HCT116 (cell line): ENCODE results near the gene CDH4. TPM values are rescaled to one million over a fixed set of nuclear protein-coding genes. Genes with fewer than 3 reads are reported as not detected.

Experiments
- ATAC-seq: fragments of 200-7000 bp; cut with Tn5 transposase; 2 replicates; pipeline ENCODE4 v1.9.1; 2020; ENCODE audit warnings: mild to moderate bottlenecking, moderate library complexity
- BruUV-seq: library from RNA; stranded (reverse); fragments of 400-500 nt; replicated peaks from 2 replicates; lab custom pipeline; 2021; lab: Mats Ljungman, UMichigan
- CTCF ChIA-PET: fragments of 300-600 bp; sonication (Branson Sonifier 250); formaldehyde crosslinking; loops from one replicate; lab custom pipeline; 2021; ENCODE audit warnings: antibody characterized with exemption; lab: Charles Lee
- POLR2A ChIA-PET: fragments of 300-600, 350-600 bp; sonication (Branson Sonifier 250); formaldehyde crosslinking; loops from one replicate; lab custom pipeline; 2021; ENCODE audit warnings: antibody characterized with exemption; lab: Charles Lee
- RAD21 ChIA-PET, 2 experiments: fragments of 300-600 bp; sonication (Branson Sonifier 250); formaldehyde crosslinking; loops; one replicate each; lab custom pipeline; 2023; ENCODE audit warnings: low total read pairs in 2 of 2; ENCODE audit not compliant: uncharacterized antibody in 2 of 2, unreplicated experiment in 2 of 2, low non-redundant PET in 1 of 2; lab: Charles Lee
- DNase-seq: peaks from one replicate; pipeline ENCODE4 v3.0.0-alpha.2; 2010; ENCODE audit warnings: low read depth, low spot score
- H2AFZ ChIP-seq: fragments of 200-600 bp; shearing (Covaris generic), sonication (generic); 2 replicates; pipeline ENCODE4 v1.6.1; 2017; ENCODE audit warnings: low read depth, mixed run types, mixed read lengths, antibody characterized with exemption, low read length; ENCODE audit not compliant: poor library complexity, severe bottlenecking
- H3K27ac ChIP-seq: 2 replicates; pipeline ENCODE4 v1.5.1; 2012; ENCODE audit warnings: low read depth, low read length
- H3K27me3 ChIP-seq: fragments of 200-600 bp; sonication (generic); 2 replicates; pipeline ENCODE4 v1.6.1; 2016; ENCODE audit warnings: mixed run types, low read length, mixed read lengths; ENCODE audit not compliant: insufficient read depth
- H3K36me3 ChIP-seq, 2 experiments: fragments of 200-500 bp in 1 of 2; fragments of 200-600 bp in 1 of 2; sonication (Bioruptor generic) in 1 of 2; sonication (generic) in 1 of 2; 2 replicates each; pipeline versions ENCODE4 v1.5.1 to v1.6.1; 2014 to 2016; ENCODE audit warnings: low read length in 2 of 2, inconsistent platforms in 1 of 2, mixed read lengths in 1 of 2, mixed run types in 1 of 2; ENCODE audit not compliant: insufficient read depth in 2 of 2, control insufficient read depth in 1 of 2
- H3K4me1 ChIP-seq, 2 experiments: fragments of 200-600 bp in 1 of 2; sonication (generic) in 1 of 2; 2 replicates each; pipeline versions ENCODE4 v1.5.1 to v1.6.1; 2012 to 2017; ENCODE audit warnings: low read length in 2 of 2, inconsistent platforms in 1 of 2, mild to moderate bottlenecking in 1 of 2, mixed read lengths in 1 of 2, mixed run types in 1 of 2, moderate library complexity in 1 of 2; ENCODE audit not compliant: insufficient read depth in 2 of 2, control insufficient read depth in 1 of 2
- H3K4me2 ChIP-seq: fragments of 200-600 bp; sonication (generic); 2 replicates; pipeline ENCODE4 v1.6.1; 2017; ENCODE audit warnings: mixed run types, low read length, mixed read lengths
- H3K4me3 ChIP-seq, 2 experiments: fragments of 200-600 bp in 1 of 2; sonication (generic) in 1 of 2; replicated peaks in 1 of 2; 2 replicates each; pipeline ENCODE4 v1.5.1; 2011 to 2016; ENCODE audit warnings: low read length in 2 of 2, control low read depth in 1 of 2, low read depth in 1 of 2, mild to moderate bottlenecking in 1 of 2, mixed read lengths in 1 of 2, mixed run types in 1 of 2
- H3K79me2 ChIP-seq: fragments of 200-600 bp; sonication (generic); 2 replicates; pipeline ENCODE4 v1.6.1; 2017; ENCODE audit warnings: mild to moderate bottlenecking, mixed run types, low read length, moderate library complexity, mixed read lengths; ENCODE audit not compliant: insufficient read depth
- H3K9ac ChIP-seq: fragments of 200-600 bp; sonication (generic); 2 replicates; pipeline ENCODE4 v1.6.1; 2016; ENCODE audit warnings: low read length, mixed read lengths
- H3K9me2 ChIP-seq: fragments of 200-600 bp; sonication (generic), shearing (Covaris generic); 2 replicates; pipeline ENCODE4 v1.6.1; 2017; ENCODE audit warnings: mixed run types, mild to moderate bottlenecking, moderate library complexity; ENCODE audit not compliant: insufficient read depth
- H3K9me3 ChIP-seq, 2 experiments: fragments of 200-500 bp in 1 of 2; fragments of 200-600 bp in 1 of 2; sonication (Bioruptor generic) in 1 of 2; sonication (generic) in 1 of 2; 2 replicates each; pipeline ENCODE4 v1.6.1; 2014 to 2017; ENCODE audit warnings: low read length in 2 of 2, mixed read lengths in 2 of 2, inconsistent platforms in 1 of 2, low read depth in 1 of 2, mild to moderate bottlenecking in 1 of 2, mixed run types in 1 of 2, moderate library complexity in 1 of 2; ENCODE audit not compliant: control insufficient read depth in 1 of 2, insufficient read depth in 1 of 2
- H4K20me1 ChIP-seq: fragments of 200-600 bp; sonication (generic), shearing (Covaris generic); 2 replicates; pipeline ENCODE4 v1.6.1; 2017; ENCODE audit warnings: mixed run types, mild to moderate bottlenecking, moderate library complexity; ENCODE audit not compliant: insufficient read depth
- CBX3 ChIP-seq: IDR thresholded peaks from 2 replicates; pipeline ENCODE4 v1.6.1; 2012; ENCODE audit warnings: low read depth
- CEBPB ChIP-seq: IDR thresholded peaks from 2 replicates; pipeline ENCODE4 v1.6.1; 2012; ENCODE audit warnings: low read depth
- EGR1 ChIP-seq: IDR thresholded peaks from 2 replicates; pipeline ENCODE4 v1.6.1; 2012; ENCODE audit warnings: low read depth
- ELF1 ChIP-seq: IDR thresholded peaks from 2 replicates; pipeline ENCODE4 v1.6.1; 2012; ENCODE audit warnings: low read depth, borderline replicate concordance
- EZH2phosphoT487 ChIP-seq: fragments of 200-600 bp; IDR thresholded peaks from 2 replicates; pipeline ENCODE4 v1.6.1; 2018; ENCODE audit warnings: antibody characterized with exemption, borderline replicate concordance
- FOSL1 ChIP-seq: IDR thresholded peaks from 2 replicates; pipeline ENCODE4 v1.6.1; 2012; ENCODE audit warnings: low read depth
- JUND ChIP-seq: IDR thresholded peaks from 2 replicates; pipeline ENCODE4 v1.6.1; 2012
- POLR2A ChIP-seq: IDR thresholded peaks from 2 replicates; pipeline ENCODE4 v1.7.0; 2011; ENCODE audit warnings: borderline replicate concordance; ENCODE audit not compliant: insufficient read depth, insufficient read length; ENCODE audit errors: extremely low read depth
- RAD21 ChIP-seq: IDR thresholded peaks from 2 replicates; pipeline ENCODE4 v1.6.1; 2012; ENCODE audit warnings: low read depth, mild to moderate bottlenecking
- SP1 ChIP-seq: IDR thresholded peaks from 2 replicates; pipeline ENCODE4 v1.6.1; 2012; ENCODE audit warnings: low read depth
- SRF ChIP-seq: IDR thresholded peaks from 2 replicates; pipeline ENCODE4 v1.6.1; 2012; ENCODE audit warnings: low read depth
- TCF7L2 ChIP-seq: IDR thresholded peaks from 2 replicates; pipeline ENCODE4 v1.7.0; 2011; ENCODE audit warnings: borderline replicate concordance, inconsistent platforms; ENCODE audit not compliant: insufficient read depth, insufficient read length; ENCODE audit errors: extremely low read depth
- YY1 ChIP-seq: IDR thresholded peaks from 2 replicates; pipeline ENCODE4 v1.6.1; 2011; ENCODE audit warnings: low read length, low read depth, moderate library complexity, mild to moderate bottlenecking; ENCODE audit not compliant: insufficient replicate concordance; ENCODE audit errors: extremely low read depth
- ZFX ChIP-seq: fragments of 450-650 bp; IDR thresholded peaks from 2 replicates; pipeline ENCODE4 v1.6.1; 2017
- intact Hi-C: fragments of 100-400 bp; cut with micrococcal nuclease; formaldehyde crosslinking; loops from 2 replicates; pipeline ENCODE4 v1.10.0; 2022
- total RNA-seq: library from RNA; stranded (reverse); gene quantifications from one replicate; pipeline ENCODE4 v1.2.1, GENCODE V29; 2021; ENCODE audit not compliant: unreplicated experiment
- TF ChIP-seq, protein P1 (sequence below): IDR thresholded peaks from 2 replicates; pipeline ENCODE4 v1.6.1; 2011; ENCODE audit warnings: mild to moderate bottlenecking, low read length, moderate library complexity; ENCODE audit not compliant: insufficient replicate concordance; ENCODE audit errors: extremely low read depth
- TF ChIP-seq, protein P2 (sequence below): IDR thresholded peaks from 2 replicates; pipeline ENCODE4 v1.6.1; 2012
- TF ChIP-seq, protein P3 (sequence below): IDR thresholded peaks from 2 replicates; pipeline ENCODE4 v1.6.1; 2012; ENCODE audit warnings: low read depth
- TF ChIP-seq, protein P4 (sequence below): IDR thresholded peaks from 2 replicates; pipeline ENCODE4 v1.6.1; 2012

Gene CDH4
- total RNA-seq, 1 experiment from 2014 or later, result not detected

DNA sequence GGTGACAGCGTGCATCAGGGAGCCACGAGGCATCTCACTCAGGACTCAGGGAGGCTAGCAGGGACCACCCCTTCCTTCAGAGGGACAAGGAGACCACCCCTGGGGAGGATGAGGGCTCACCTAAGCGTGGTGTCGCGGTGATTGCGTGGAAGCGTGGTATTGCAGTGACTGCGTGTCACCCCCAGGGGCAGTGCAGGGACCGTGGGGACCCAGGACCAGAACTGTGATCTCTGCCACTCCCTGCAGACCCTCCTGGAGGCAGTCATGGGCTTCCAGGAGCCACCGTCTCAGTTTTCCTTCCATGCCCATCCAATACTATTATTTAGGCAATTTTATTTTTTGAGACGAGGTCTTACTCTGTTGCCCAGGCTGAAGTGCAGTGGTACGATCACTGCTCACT lies 666.5 kb downstream of the CDH4 start (continued):
- TF ChIP-seq, protein P1, sequence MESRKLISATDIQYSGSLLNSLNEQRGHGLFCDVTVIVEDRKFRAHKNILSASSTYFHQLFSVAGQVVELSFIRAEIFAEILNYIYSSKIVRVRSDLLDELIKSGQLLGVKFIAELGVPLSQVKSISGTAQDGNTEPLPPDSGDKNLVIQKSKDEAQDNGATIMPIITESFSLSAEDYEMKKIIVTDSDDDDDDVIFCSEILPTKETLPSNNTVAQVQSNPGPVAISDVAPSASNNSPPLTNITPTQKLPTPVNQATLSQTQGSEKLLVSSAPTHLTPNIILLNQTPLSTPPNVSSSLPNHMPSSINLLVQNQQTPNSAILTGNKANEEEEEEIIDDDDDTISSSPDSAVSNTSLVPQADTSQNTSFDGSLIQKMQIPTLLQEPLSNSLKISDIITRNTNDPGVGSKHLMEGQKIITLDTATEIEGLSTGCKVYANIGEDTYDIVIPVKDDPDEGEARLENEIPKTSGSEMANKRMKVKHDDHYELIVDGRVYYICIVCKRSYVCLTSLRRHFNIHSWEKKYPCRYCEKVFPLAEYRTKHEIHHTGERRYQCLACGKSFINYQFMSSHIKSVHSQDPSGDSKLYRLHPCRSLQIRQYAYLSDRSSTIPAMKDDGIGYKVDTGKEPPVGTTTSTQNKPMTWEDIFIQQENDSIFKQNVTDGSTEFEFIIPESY, result no peak
- no peak for TF ChIP-seq EGR1
- TF ChIP-seq, protein P2, sequence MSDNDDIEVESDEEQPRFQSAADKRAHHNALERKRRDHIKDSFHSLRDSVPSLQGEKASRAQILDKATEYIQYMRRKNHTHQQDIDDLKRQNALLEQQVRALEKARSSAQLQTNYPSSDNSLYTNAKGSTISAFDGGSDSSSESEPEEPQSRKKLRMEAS, result no peak

DNA sequence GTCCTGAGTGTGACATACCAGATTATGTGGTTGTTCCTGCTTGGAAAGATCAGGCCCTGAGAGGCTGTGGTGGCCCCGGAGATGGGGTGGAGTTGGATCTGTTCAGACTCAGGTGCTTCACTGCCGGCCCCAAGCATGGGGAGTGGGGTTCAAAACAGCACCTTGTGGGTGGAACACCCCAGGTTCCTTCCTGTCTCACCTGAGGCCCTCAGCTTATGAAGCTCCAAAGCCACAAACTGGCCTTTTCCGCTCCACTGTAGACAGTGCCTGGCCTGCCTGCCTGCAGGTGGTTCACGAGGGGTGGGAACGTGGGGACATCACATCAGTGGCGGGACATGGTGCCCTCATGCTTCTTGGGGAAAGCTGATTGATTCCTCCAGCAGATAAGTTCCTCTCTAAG lies 667.2 kb downstream of the CDH4 start:
- no TSS peak for BruUV-seq
- RAD21 ChIA-PET, result no interaction called here

More for the DNA sequence above, 667.2 kb downstream of the CDH4 start:
- Histone ChIP-seq H3K4me3 (no peak overlapping the region), H2AFZ (no peak overlapping the region), H3K79me2 (no peaks in the 10 kb centered on the region), H3K9ac (no peak overlapping the region), H3K9me3 (peaks cover 0 to 5% of the 10 kb centered on the region in 2 experiments; a peak in 2 of 4 replicates), H3K9me2 (no peaks in the 10 kb centered on the region), H4K20me1 (no peaks in the 10 kb centered on the region), H3K4me2 (no peak overlapping the region), H3K36me3 (no peaks in the 10 kb centered on the region), H3K27me3 (peaks cover 4% of the 10 kb centered on the region; the same call in 1 of the 2 replicates), H3K4me1 (peaks cover 5 to 7% of the 10 kb centered on the region in 2 experiments; a peak in 3 of 4 replicates), H3K27ac (no peak overlapping the region)
- POLR2A ChIA-PET, result no interaction called here
- ATAC-seq (no peak), DNase-seq (no peak)
- TF ChIP-seq SP1 (no peak), JUND (no peak), SRF (no peak), TCF7L2 (no peak), CEBPB (no peak), FOSL1 (no peak), CBX3 (no peak), RAD21 (no peak), ZFX (no peak), EZH2phosphoT487 (no peak), EGR1 (no peak), POLR2A (no peak), ELF1 (no peak), YY1 (no peak)
- TF ChIP-seq, protein P1, result no peak
- TF ChIP-seq, protein P3, sequence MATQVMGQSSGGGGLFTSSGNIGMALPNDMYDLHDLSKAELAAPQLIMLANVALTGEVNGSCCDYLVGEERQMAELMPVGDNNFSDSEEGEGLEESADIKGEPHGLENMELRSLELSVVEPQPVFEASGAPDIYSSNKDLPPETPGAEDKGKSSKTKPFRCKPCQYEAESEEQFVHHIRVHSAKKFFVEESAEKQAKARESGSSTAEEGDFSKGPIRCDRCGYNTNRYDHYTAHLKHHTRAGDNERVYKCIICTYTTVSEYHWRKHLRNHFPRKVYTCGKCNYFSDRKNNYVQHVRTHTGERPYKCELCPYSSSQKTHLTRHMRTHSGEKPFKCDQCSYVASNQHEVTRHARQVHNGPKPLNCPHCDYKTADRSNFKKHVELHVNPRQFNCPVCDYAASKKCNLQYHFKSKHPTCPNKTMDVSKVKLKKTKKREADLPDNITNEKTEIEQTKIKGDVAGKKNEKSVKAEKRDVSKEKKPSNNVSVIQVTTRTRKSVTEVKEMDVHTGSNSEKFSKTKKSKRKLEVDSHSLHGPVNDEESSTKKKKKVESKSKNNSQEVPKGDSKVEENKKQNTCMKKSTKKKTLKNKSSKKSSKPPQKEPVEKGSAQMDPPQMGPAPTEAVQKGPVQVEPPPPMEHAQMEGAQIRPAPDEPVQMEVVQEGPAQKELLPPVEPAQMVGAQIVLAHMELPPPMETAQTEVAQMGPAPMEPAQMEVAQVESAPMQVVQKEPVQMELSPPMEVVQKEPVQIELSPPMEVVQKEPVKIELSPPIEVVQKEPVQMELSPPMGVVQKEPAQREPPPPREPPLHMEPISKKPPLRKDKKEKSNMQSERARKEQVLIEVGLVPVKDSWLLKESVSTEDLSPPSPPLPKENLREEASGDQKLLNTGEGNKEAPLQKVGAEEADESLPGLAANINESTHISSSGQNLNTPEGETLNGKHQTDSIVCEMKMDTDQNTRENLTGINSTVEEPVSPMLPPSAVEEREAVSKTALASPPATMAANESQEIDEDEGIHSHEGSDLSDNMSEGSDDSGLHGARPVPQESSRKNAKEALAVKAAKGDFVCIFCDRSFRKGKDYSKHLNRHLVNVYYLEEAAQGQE, result no peak
- TF ChIP-seq, protein P4, sequence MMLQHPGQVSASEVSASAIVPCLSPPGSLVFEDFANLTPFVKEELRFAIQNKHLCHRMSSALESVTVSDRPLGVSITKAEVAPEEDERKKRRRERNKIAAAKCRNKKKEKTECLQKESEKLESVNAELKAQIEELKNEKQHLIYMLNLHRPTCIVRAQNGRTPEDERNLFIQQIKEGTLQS, result no peak
- CTCF ChIA-PET, result no interaction called here
- intact Hi-C loops, result no loop called here
